Fibroblast of mammary gland (primary cell): ENCODE data around the gene TMTC2.

ENCODE experiments used
- DNase-seq: peaks from one replicate; pipeline ENCODE4 v3.0.0-alpha.2; 2010; ENCODE audit warnings: low read depth
- H3K4me3 ChIP-seq: 2 replicates; pipeline ENCODE4 v1.5.1; 2011; ENCODE audit warnings: low read depth, mild to moderate bottlenecking, low read length, moderate library complexity; ENCODE audit not compliant: control insufficient read depth
- CTCF ChIP-seq: conservative IDR thresholded peaks from 2 replicates; pipeline ENCODE4 v1.5.1; 2011; ENCODE audit warnings: low read depth, low read length, inconsistent platforms; ENCODE audit not compliant: control insufficient read depth, insufficient read depth

TMTC2 gene

GRCh38 chr12:82740129-82741000 lies 53.7 kb downstream of the TMTC2 start:
- no peak for TF ChIP-seq CTCF
- peak; percentile 68 for DNase-seq
- H3K4me3 ChIP-seq, result no peak overlapping the region

- no peak for TF ChIP-seq CTCF
- H3K4me3 ChIP-seq, result no peak overlapping the region
- DNase-seq, result no peak
These were observed 58.5 kb downstream of the TMTC2 start for GRCh38 chr12:82745063-82745674.

- DNase-seq, result no peak
- no peak overlapping the region for H3K4me3 ChIP-seq
- no peak for TF ChIP-seq CTCF
These were observed 59.1 kb downstream of the TMTC2 start for GRCh38 chr12:82745807-82746206.

GRCh38 chr12:82746668-82747067 lies 60.0 kb downstream of the TMTC2 start:
- no peak for TF ChIP-seq CTCF
- H3K4me3 ChIP-seq, result no peak overlapping the region
- DNase-seq, result no peak

GRCh38 chr12:82749015-82749414 lies 62.3 kb downstream of the TMTC2 start:
- no peak for TF ChIP-seq CTCF
- H3K4me3 ChIP-seq, result no peak overlapping the region
- no peak for DNase-seq

- TF ChIP-seq CTCF, result no peak
- no peak for DNase-seq
- no peak overlapping the region for H3K4me3 ChIP-seq
These were observed 68.2 kb downstream of the TMTC2 start for GRCh38 chr12:82754856-82755255.
